ENCODE data around the gene TAS2R50. TPM values are rescaled to one million over a fixed set of nuclear protein-coding genes. Genes with fewer than 3 reads are reported as not detected.

TAS2R50 gene
- total RNA-seq, 1 experiment from 2014 or later = 0.76 TPM

DNA sequence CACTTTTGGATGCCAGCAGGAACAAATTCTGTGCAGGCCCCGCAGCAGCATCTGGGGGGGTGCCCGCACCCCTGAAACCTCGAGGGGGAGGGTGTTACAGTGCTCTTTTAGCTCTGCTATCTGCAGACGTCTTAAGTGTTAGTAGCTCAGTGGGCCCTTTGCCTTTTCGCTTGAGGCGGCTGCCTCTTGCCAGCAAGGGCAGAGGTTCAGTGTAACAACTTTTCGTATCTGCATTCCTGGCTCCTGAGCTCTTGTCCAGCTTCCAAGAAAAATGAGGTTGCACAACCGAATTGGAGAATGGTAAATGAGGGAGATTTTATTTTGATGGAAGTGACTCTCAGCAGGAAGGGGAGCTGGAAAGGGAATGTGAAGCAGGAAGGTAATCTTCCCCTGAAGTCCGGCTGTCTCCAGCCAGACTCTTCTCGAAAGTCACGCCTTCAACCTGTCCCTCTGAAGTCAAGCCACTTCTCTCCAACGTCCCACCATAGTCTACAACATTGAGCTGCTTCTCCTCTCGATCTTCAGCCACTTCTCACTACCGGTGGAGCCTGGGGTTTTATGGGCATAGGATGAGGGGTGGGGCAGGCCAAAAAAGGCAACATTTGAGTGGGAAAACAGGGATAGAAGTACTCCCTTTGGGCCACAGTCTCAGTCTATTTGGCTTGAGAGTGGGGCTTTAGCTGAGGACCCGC, 17.8 kb downstream of the TAS2R50 start:
- no peak for DNase-seq
- Histone ChIP-seq H3K4me3 (ENCODE audit: insufficient read depth, low read depth, low read length) (no peak overlapping the region), H3K36me3 (replicated peaks; ENCODE audit: control insufficient read depth, insufficient read depth, low read length) (no peaks in the 10 kb centered on the region), H3K27me3 (ENCODE audit: control insufficient read depth, insufficient read depth, low read length) (no peaks in the 10 kb centered on the region)

DNA sequence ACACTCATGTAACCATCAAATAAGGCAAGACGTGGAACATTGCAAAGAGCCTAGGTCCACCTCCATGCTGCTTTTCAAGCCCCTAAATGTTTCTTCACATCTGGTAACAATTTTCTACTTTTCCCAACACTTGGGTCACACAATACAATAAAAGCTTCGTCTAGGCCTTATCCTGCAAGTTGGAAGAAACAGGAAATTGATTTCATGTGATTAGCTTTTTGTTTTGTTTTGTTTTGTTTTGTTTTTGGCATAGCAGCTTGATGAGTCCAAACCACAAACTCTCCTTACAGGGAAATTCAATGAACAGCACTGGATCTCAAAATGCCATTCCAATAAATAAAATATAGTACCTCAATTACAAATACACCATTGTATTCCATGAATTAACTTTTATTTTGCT, 19.3 kb downstream of the TAS2R50 start:
- DNase-seq = no peak
- Histone ChIP-seq H3K36me3 (replicated peaks; ENCODE audit: control insufficient read depth, insufficient read depth, low read length) (no peaks in the 10 kb centered on the region), H3K27me3 (ENCODE audit: control insufficient read depth, insufficient read depth, low read length) (no peaks in the 10 kb centered on the region), H3K4me3 (ENCODE audit: insufficient read depth, low read depth, low read length) (no peak overlapping the region)

DNA sequence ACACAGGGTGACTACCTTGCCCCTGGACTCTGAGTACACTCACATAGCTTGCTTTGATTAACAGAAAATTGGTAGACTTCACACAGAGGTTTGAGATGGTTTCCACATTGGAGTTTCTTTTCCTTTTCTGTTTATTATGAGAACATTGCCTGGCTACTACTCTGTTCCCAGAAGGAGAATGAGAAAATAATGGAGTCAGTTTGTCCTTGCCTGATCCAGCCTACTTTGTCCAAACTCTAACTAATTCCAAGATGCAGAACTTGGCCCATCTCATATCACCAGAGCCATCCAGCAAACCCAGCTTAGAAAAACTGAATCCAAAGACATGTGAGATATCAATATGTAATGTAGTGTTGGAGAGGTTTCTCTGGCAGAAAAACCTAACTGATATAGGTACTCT, 20.4 kb downstream of the TAS2R50 start:
- no peak for DNase-seq
- no peaks in the 10 kb centered on the region for H3K36me3 ChIP-seq (replicated peaks; ENCODE audit: control insufficient read depth, insufficient read depth, low read length)
- H3K27me3 ChIP-seq (ENCODE audit: control insufficient read depth, insufficient read depth, low read length) = no peaks in the 10 kb centered on the region
- H3K4me3 ChIP-seq (ENCODE audit: insufficient read depth, low read depth, low read length) = no peak overlapping the region

DNA sequence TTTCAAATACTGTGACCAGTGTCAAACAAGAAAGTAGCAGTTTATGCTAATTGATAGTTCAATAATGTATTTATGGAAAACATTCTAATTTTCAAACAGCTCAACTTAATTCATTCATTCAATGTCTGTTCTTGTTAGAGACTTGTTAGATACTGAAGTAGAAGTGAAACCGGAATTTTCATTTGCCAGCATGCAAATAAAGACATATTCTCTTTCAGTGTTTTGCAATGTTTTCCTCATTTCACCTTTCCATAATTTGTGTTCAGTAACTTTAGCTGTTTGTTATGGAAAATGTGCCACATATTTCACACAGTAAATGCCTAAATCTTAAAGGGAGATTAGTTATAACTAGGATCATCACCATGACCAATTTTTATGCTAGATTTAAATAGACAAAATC, 21.2 kb downstream of the TAS2R50 start:
- H3K27me3 ChIP-seq (ENCODE audit: control insufficient read depth, insufficient read depth, low read length) = no peaks in the 10 kb centered on the region
- no peak overlapping the region for H3K4me3 ChIP-seq (ENCODE audit: insufficient read depth, low read depth, low read length)
- no peaks in the 10 kb centered on the region for H3K36me3 ChIP-seq (replicated peaks; ENCODE audit: control insufficient read depth, insufficient read depth, low read length)
- no peak for DNase-seq

DNA sequence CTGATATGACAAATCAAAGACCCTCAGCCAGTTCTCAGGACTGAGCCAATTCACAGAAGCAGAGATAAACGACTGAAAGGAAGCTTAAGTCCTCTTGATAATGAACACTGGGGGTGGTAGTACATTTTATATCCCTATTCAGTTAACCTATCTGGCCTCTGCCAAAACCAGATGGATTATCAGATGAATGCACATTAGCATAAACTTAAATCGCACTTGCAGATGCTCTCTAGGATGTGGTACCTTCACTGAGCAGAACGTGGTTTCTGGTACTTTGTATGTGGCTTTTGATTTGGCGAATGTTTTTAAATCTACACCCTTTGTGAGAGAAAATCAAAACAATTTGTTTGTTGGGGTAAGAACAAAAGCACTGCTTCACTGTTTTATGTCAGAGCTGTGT, 26.5 kb downstream of the TAS2R50 start:
- Histone ChIP-seq H3K36me3 (replicated peaks; ENCODE audit: control insufficient read depth, insufficient read depth, low read length) (no peaks in the 10 kb centered on the region), H3K4me3 (ENCODE audit: insufficient read depth, low read depth, low read length) (no peak overlapping the region), H3K27me3 (ENCODE audit: control insufficient read depth, insufficient read depth, low read length) (no peaks in the 10 kb centered on the region)
- DNase-seq = no peak

DNA sequence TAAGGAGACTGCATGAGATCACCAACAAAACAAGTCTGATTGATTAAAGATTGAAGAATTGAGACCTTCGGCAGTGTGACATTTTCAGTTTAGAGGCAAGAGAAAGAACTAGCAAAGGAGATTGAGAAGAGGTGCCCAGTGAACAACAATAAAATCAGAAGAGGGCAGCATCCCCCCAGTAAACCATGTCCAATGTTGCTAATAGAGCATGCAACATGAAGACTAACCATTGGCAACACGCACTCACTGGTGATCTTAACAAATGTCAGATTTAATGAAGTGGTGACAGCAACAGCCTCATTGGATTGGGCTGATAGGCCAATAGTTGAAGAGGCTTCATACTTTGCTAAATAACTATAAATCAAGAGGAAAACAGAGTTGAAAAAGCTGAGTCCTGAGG, 26.9 kb downstream of the TAS2R50 start:
- H3K4me3 ChIP-seq (ENCODE audit: insufficient read depth, low read depth, low read length) = no peak overlapping the region
- H3K36me3 ChIP-seq (replicated peaks; ENCODE audit: control insufficient read depth, insufficient read depth, low read length) = no peaks in the 10 kb centered on the region
- no peak for DNase-seq
- no peaks in the 10 kb centered on the region for H3K27me3 ChIP-seq (ENCODE audit: control insufficient read depth, insufficient read depth, low read length)

DNA sequence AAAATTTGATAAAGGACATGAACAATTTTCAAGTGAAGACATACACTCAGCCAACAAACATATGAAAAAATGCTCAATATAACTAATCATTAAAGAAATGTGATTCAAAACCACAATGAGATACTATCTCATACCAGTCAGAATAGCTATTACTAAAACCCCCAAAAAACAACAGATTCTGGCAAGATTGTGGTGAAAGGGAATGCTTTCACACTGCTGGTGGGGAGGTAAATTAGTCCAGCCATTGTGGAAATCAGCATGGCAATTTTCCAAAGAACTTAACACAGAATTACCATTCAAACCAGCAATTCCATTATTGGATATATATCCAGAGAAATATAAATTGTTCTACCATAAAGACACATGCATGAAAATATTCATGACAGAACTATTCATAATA, 29.0 kb downstream of the TAS2R50 start:
- no peak overlapping the region for H3K4me3 ChIP-seq (ENCODE audit: insufficient read depth, low read depth, low read length)
- H3K27me3 ChIP-seq (ENCODE audit: control insufficient read depth, insufficient read depth, low read length) = no peaks in the 10 kb centered on the region
- no peak for DNase-seq
- no peaks in the 10 kb centered on the region for H3K36me3 ChIP-seq (replicated peaks; ENCODE audit: control insufficient read depth, insufficient read depth, low read length)

DNA sequence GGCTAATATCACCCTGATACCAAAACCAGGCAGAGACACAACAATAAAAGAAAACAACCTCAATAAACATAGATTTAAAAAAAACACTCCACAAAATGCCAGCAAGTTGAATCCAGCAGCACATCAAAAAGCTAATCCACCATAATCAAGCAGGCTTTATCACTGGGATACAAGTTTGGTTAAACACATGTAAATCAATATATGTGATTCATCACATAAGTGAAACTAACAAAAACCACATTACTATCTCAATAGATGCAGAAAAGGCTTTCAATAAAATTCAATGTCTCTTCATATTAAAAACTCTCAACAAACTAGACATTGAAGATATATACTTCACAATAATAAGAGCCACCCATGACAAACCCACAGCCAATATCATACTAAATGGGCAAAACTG, 30.6 kb downstream of the TAS2R50 start:
- no peaks in the 10 kb centered on the region for H3K36me3 ChIP-seq (replicated peaks; ENCODE audit: control insufficient read depth, insufficient read depth, low read length)
- H3K27me3 ChIP-seq (ENCODE audit: control insufficient read depth, insufficient read depth, low read length) = no peaks in the 10 kb centered on the region
- H3K4me3 ChIP-seq (ENCODE audit: insufficient read depth, low read depth, low read length) = no peak overlapping the region
- no peak for DNase-seq

DNA sequence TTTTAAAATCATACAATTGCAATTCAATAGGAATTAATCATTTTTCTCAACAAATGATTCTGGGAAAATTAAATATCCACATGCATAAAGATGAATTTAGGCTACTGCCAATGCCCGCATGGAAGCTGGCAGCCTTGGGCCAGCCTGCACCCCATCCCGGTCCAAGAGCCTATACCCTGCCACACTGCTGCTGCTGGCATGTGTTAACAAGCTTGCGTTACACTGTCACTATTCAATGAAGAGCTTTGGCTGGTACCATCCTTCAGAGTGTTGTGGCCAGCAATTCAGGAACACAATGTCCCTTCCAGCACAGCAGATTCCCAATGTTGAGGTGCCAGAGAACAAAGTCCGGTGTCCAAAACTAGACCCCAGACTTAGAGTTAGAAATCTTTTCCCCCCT, 34.1 kb downstream of the TAS2R50 start:
- H3K27me3 ChIP-seq (ENCODE audit: control insufficient read depth, insufficient read depth, low read length) = no peaks in the 10 kb centered on the region
- DNase-seq = no peak
- H3K4me3 ChIP-seq (ENCODE audit: insufficient read depth, low read depth, low read length) = no peak overlapping the region
- no peaks in the 10 kb centered on the region; the same call in 1 of the 2 replicates for H3K36me3 ChIP-seq (replicated peaks; ENCODE audit: control insufficient read depth, insufficient read depth, low read length)

DNA sequence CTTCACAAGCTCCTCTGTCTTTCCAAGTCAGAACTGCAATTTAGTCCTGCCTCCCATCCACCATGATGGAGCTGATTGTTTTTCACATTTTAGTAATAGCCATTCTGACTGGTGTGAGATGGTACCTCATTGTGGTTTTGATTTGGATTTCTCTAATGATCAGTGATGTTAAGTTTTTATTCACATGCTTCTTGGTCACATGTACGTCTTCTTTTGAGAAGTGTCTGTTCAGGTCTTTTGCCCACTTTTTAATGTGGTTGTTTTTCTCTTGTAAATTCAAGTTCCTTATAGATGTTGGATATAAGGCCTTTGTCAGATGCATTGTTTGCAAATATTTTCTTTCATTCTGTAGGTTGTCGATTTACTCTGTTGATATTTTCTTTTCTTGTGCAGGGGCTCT, 43.5 kb downstream of the TAS2R50 start:
- no peaks in the 10 kb centered on the region for H3K27me3 ChIP-seq (ENCODE audit: control insufficient read depth, insufficient read depth, low read length)
- no peaks in the 10 kb centered on the region for H3K36me3 ChIP-seq (replicated peaks; ENCODE audit: control insufficient read depth, insufficient read depth, low read length)
- no peak for DNase-seq
- H3K4me3 ChIP-seq (ENCODE audit: insufficient read depth, low read depth, low read length) = no peak overlapping the region

DNA sequence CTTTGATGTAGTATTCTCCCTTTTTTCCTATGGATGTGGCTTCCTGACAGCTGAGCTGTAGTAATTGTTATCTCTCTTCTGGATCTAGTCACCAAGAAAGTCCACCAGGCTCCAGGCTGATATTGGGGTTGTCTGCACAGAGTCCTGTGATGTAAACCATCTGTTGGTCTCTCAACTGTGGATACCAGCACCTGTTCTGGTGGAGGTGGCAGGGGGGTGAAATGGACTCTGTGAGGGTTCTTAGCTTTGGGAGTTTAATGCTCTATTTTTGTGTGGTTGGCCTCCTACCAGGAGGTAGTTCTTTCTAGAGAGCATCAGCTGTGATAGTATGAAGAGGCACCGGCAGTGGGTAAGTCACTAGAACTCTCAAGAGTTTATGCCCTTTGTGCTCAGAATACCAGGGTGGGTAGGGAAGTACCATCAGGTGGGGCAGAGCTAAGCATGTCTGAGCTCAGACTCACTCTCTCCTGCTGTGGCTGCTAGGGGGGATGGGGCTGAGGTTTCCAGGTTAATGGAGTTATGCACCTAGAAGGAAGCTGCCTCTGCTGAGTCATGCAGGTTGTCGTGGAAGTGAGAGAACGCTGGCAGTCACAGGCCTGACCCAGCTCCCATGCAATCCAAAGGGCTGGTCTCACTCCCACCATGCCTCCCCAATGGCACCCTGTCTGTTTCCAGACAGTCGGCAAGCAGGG, 44.6 kb downstream of the TAS2R50 start:
- no peak for DNase-seq
- no peaks in the 10 kb centered on the region for H3K27me3 ChIP-seq (ENCODE audit: control insufficient read depth, insufficient read depth, low read length)
- no peak overlapping the region for H3K4me3 ChIP-seq (ENCODE audit: insufficient read depth, low read depth, low read length)
- no peaks in the 10 kb centered on the region for H3K36me3 ChIP-seq (replicated peaks; ENCODE audit: control insufficient read depth, insufficient read depth, low read length)

DNA sequence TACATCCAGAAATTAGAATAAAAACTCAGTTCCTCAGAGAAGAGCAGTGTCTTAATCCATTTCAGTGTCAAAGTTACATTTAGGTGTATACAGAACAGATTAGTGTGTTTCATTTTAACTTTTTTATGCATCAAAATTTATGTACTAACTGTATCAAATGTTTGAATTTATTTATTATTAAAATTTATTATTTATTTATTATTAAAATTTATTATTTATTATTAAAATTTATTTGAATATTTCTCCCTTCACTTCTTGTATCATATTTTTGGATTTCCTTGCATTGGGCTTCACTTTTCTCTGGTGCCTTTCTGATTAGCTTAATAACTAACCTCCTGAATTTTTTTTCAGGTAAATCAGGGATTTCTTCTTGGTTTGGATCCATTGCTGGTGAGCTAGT, 45.3 kb downstream of the TAS2R50 start:
- Histone ChIP-seq H3K36me3 (replicated peaks; ENCODE audit: control insufficient read depth, insufficient read depth, low read length) (no peaks in the 10 kb centered on the region), H3K27me3 (ENCODE audit: control insufficient read depth, insufficient read depth, low read length) (no peaks in the 10 kb centered on the region), H3K4me3 (ENCODE audit: insufficient read depth, low read depth, low read length) (no peak overlapping the region)
- DNase-seq = no peak

DNA sequence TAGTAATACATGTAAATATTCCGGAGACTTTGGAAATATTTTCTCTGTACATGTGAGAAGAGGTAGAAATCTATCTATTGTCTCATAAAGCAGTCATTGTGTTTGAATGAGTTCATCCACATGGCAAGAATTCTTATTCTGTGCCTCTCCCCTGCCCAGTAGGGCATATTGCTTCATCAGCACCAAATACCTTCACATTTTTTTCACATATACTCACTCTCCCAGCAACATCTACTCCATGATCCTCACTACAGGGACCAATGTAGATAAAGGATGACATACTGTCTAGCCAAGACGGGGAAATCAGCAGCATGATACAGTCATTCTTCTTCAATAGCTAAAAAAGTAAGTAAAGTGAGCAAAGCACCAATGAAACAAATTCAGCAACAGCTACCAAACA, 46.3 kb downstream of the TAS2R50 start:
- no peaks in the 10 kb centered on the region for H3K27me3 ChIP-seq (ENCODE audit: control insufficient read depth, insufficient read depth, low read length)
- DNase-seq = no peak
- no peaks in the 10 kb centered on the region for H3K36me3 ChIP-seq (replicated peaks; ENCODE audit: control insufficient read depth, insufficient read depth, low read length)
- H3K4me3 ChIP-seq (ENCODE audit: insufficient read depth, low read depth, low read length) = no peak overlapping the region

DNA sequence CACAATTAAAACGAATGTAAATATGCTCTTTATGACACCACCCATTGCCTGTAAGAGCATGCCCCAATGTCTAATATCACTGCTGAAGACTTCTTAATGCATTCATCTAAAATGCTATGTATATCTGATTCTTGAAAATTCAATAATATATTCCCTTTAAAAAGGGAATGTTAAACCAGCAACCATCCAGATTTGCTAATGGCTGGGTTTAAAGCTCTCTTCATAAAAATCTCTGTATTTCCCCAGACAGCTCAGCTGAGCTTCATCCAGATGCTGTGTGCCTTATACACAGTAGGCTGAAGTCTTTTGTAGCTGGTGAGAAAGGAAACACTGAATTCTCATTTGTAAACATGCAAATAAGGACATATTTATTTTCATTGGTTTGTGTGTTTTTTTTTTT, 47.5 kb downstream of the TAS2R50 start, which contains the start of gene TAS2R14:
TSS of gene TAS2R14 (minus strand) at position 101 of the 400 bp plus-strand sequence. CDS start at position 45, 56 bp downstream.
- H3K27me3 ChIP-seq (ENCODE audit: control insufficient read depth, insufficient read depth, low read length) = no peaks in the 10 kb centered on the region
- DNase-seq = no peak
- no peaks in the 10 kb centered on the region for H3K36me3 ChIP-seq (replicated peaks; ENCODE audit: control insufficient read depth, insufficient read depth, low read length)
- H3K4me3 ChIP-seq (ENCODE audit: insufficient read depth, low read depth, low read length) = no peak within 1 kb of the TSS

DNA sequence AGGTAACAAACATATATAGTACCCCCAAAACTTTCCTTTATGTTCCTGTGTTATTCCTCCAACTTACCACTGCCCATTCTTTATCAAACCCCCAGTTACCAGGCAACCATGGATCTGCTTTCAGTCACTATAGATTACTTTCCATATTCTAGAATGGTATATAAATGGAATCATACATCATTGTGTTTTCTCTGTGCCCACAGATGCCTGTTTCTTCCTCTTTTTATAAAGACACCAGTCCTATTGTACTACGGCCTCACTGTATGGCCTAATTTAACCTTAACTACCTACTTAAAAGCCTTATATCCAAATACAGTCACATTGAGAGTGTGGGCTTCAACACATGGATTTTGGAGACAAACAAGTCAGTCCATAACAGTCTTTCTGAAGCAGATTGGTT, 50.2 kb downstream of the TAS2R50 start:
- Histone ChIP-seq H3K4me3 (ENCODE audit: insufficient read depth, low read depth, low read length) (no peak overlapping the region), H3K36me3 (replicated peaks; ENCODE audit: control insufficient read depth, insufficient read depth, low read length) (no peaks in the 10 kb centered on the region), H3K27me3 (ENCODE audit: control insufficient read depth, insufficient read depth, low read length) (no peaks in the 10 kb centered on the region)
- DNase-seq = no peak
